AG04450 (cell line): ENCODE data around the gene NAA80. TPM values are rescaled to one million over a fixed set of nuclear protein-coding genes. Genes with fewer than 3 reads are reported as not detected.

Experiments
- CTCF ChIA-PET: fragments of 300-600, 350-600 bp; formaldehyde crosslinking; extraction: SDS; loops from one replicate; lab custom pipeline; 2022; ENCODE audit warnings: antibody characterized with exemption, inconsistent platforms; lab: Charles Lee
- POLR2A ChIA-PET: fragments of 350-600 bp; formaldehyde crosslinking; extraction: SDS; loops from one replicate; lab custom pipeline; 2021; ENCODE audit warnings: antibody characterized with exemption, inconsistent platforms; lab: Yijun Ruan, JAX
- DNase-seq: peaks from one replicate; pipeline ENCODE4 v3.0.0-alpha.2; 2011; ENCODE audit warnings: low read depth, low spot score
- H3K27ac ChIP-seq: one replicate; pipeline ENCODE4 v1.5.1; 2012; ENCODE audit warnings: low read depth, low read length, control low read depth
- H3K27me3 ChIP-seq: one replicate; pipeline ENCODE4 v1.6.0; 2012; ENCODE audit warnings: low read length; ENCODE audit not compliant: control insufficient read depth, insufficient read depth
- H3K4me3 ChIP-seq: 2 replicates; pipeline ENCODE4 v1.5.1; 2011; ENCODE audit warnings: mild to moderate bottlenecking, low read depth, low read length, control low read depth
- H3K9me3 ChIP-seq: 2 replicates; pipeline ENCODE4 v1.5.1; 2012; ENCODE audit warnings: low read length; ENCODE audit not compliant: control insufficient read depth, insufficient read depth
- polyA plus RNA-seq: library from polyadenylated mRNA; depleted of rRNA; stranded (reverse); fragments of >200 nt; gene quantifications from 2 replicates; pipeline ENCODE4 v1.2.3, GENCODE V29; 2011
- TF ChIP-seq, protein P1 (sequence below): IDR thresholded peaks from 2 replicates; pipeline ENCODE4 v1.5.1; 2011; ENCODE audit warnings: low read depth, low read length, control low read depth, inconsistent platforms

The NAA80 gene
- polyA plus RNA-seq, 1 experiment: 2.0 TPM

DNA sequence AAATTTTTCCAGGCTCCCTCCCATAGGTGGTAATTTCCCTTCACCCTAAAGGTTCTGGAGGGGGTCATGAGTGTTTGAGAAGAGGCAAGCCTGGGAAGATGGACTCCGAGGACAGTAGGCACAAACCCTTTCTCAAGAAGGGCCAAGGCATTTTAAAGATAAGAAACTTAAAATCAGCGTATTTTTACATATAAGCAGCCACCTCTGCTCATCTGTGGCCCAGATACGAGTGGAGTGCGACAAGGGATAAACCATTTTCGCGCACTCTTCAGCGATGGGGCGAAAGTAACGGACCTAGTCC, 40.9 kb upstream of the NAA80 start:
- TF ChIP-seq, protein P1, sequence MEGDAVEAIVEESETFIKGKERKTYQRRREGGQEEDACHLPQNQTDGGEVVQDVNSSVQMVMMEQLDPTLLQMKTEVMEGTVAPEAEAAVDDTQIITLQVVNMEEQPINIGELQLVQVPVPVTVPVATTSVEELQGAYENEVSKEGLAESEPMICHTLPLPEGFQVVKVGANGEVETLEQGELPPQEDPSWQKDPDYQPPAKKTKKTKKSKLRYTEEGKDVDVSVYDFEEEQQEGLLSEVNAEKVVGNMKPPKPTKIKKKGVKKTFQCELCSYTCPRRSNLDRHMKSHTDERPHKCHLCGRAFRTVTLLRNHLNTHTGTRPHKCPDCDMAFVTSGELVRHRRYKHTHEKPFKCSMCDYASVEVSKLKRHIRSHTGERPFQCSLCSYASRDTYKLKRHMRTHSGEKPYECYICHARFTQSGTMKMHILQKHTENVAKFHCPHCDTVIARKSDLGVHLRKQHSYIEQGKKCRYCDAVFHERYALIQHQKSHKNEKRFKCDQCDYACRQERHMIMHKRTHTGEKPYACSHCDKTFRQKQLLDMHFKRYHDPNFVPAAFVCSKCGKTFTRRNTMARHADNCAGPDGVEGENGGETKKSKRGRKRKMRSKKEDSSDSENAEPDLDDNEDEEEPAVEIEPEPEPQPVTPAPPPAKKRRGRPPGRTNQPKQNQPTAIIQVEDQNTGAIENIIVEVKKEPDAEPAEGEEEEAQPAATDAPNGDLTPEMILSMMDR: no peak
- Histone ChIP-seq H3K27me3 (no peaks in the 10 kb centered on the region), H3K27ac (peak overlapping the region; percentile 65), H3K4me3 (peak overlapping the region; percentile 58), H3K9me3 (no peaks in the 10 kb centered on the region; the same call in 1 of the 2 replicates)
- ChIA-PET CTCF (interaction anchor here (1.1 kb wide), 1 partner anchor 16 kb away, joined by 4 read pairs; no protein-coding TSS in a partner anchor), POLR2A (interaction anchor here (0.7 to 1.0 kb wide), 3 partner anchors 9 to 19 kb away, joined by 3 to 9 read pairs (median 5); partner anchors contain the start of genes CYB561D2 and NPRL2)
- DNase-seq: no peak

DNA sequence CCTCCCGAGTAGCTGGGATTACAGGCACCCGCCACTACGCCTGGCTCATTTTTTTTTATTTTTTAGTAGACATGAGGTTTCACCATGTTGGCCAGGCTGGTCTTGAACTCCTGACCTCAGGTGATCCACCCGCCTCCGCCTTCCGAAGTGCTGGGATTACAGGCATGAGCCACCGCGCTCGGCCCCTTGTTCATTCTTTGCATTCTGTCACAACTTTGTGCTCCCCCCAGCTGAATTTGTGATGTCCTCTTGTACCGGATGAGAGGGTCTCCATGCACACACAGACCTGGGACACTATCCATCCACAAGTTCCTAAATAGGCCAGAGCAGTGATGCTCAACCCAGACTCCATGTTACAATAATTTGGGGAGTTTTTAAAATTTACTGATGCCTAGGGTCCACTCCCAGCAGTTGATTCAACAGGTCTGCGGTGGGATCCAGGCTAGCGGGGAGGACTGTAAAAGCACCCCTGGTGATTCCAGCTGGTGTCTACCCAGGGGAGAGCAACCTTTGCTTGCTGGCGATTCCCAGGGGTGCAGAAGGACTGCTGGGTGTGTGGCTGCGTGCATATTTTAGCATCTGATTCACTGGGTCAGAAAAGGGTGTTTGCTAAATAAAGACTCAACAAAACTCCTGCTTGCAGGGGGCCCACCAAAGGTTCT, 40.4 kb upstream of the NAA80 start:
- ChIA-PET CTCF (no interaction called here), POLR2A (interaction anchor here (0.6 to 0.7 kb wide), 2 partner anchors 10 to 22 kb away, joined by 3 read pairs; no protein-coding TSS in a partner anchor)
- DNase-seq: no peak
- peak overlapping the region; percentile 58 for H3K4me3 ChIP-seq
- H3K27me3 ChIP-seq: no peaks in the 10 kb centered on the region
- no peaks in the 10 kb centered on the region; the same call in 1 of the 2 replicates for H3K9me3 ChIP-seq
- H3K27ac ChIP-seq: peak overlapping the region; percentile 65
- TF ChIP-seq, protein P1: no peak

DNA sequence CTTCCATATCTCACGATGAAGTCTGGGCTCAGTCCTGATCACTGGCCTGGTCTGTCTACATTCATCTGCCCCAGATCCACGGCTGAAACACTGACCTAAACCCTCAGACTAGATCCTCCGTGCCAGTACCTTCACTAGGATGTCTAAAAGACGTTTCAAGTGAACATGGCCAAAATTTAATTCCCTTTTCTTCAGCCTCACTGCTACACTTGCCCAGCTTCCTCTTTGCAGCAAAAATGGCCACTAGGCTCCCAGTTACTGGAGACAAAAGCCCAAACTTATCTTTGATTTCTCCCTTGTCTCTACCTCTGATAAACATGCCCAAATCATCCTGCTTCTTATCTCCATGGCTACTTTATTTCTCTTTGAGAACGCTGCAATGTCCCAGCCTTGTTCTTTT, 39.8 kb upstream of the NAA80 start:
- Histone ChIP-seq H3K27me3 (no peaks in the 10 kb centered on the region), H3K27ac (no peak overlapping the region), H3K4me3 (peak overlapping the region; percentile 10; the same call in 1 of the 2 replicates), H3K9me3 (no peaks in the 10 kb centered on the region; the same call in 1 of the 2 replicates)
- POLR2A ChIA-PET: interaction anchor here (0.6 kb wide), 1 partner anchor 23 kb away, joined by 3 read pairs; no protein-coding TSS in a partner anchor
- TF ChIP-seq, protein P1: no peak
- DNase-seq: no peak
- CTCF ChIA-PET: no interaction called here

- ChIA-PET POLR2A (interaction anchor here (0.6 to 2.4 kb wide), 14 partner anchors 9 to 1675 kb away, joined by 3 to 22 read pairs (median 4); partner anchors contain the start of genes CYB561D2, HYAL3, NAA80 and NPRL2), CTCF (interaction anchor here (0.5 to 2.4 kb wide), 6 partner anchors 11 to 501 kb away, joined by 3 to 15 read pairs (median 6); no protein-coding TSS in a partner anchor)
- peak; percentile 99 for DNase-seq
- peak overlapping the region; percentile 96 for H3K27ac ChIP-seq
- peak overlapping the region; percentile 98 for H3K4me3 ChIP-seq
- TF ChIP-seq, protein P1: no peak
- H3K27me3 ChIP-seq: no peaks in the 10 kb centered on the region
- no peaks in the 10 kb centered on the region; the same call in 1 of the 2 replicates for H3K9me3 ChIP-seq
Observed at GRCh38 chr3:50337175-50337861, 38.1 kb upstream of the NAA80 start.
